Smooth muscle cell (in vitro differentiated cells): ENCODE data around the gene TOP2B. TPM values are rescaled to one million over a fixed set of nuclear protein-coding genes. Genes with fewer than 3 reads are reported as not detected.

Source experiments
- DNase-seq: peaks from one replicate; lab custom pipeline; 2025; ENCODE audit not compliant: unreplicated experiment; lab: John Stamatoyannopoulos, UW
- H2AFZ ChIP-seq: fragments of 200-600 bp; sonication (generic); 2 replicates; pipeline ENCODE4 v1.6.0; 2016; ENCODE audit warnings: antibody characterized with exemption, low read depth, mild to moderate bottlenecking
- H3F3A ChIP-seq: fragments of 200-600 bp; sonication (generic); 2 replicates; pipeline ENCODE4 v1.6.0; 2017; ENCODE audit warnings: antibody characterized with exemption, low read depth
- H3K27ac ChIP-seq: fragments of 200-600 bp; sonication (generic); 2 replicates; pipeline ENCODE4 v1.5.1; 2016; ENCODE audit warnings: low read depth, mild to moderate bottlenecking
- H3K27me3 ChIP-seq: fragments of 200-600 bp; sonication (generic); 2 replicates; pipeline ENCODE4 v1.6.1; 2016; ENCODE audit warnings: low read depth, mild to moderate bottlenecking
- H3K36me3 ChIP-seq: fragments of 200-600 bp; sonication (generic); 2 replicates; pipeline ENCODE4 v1.5.1; 2016; ENCODE audit warnings: low read depth
- H3K4me1 ChIP-seq: fragments of 200-600 bp; sonication (generic); 2 replicates; pipeline ENCODE4 v1.5.1; 2016; ENCODE audit warnings: low read depth
- H3K4me2 ChIP-seq: fragments of 200-600 bp; sonication (generic); 2 replicates; pipeline ENCODE4 v1.6.0; 2016; ENCODE audit warnings: mild to moderate bottlenecking
- H3K4me3 ChIP-seq: fragments of 200-600 bp; sonication (generic); 2 replicates; pipeline ENCODE4 v1.5.1; 2016; ENCODE audit warnings: mild to moderate bottlenecking
- H3K79me2 ChIP-seq: fragments of 200-600 bp; sonication (generic); 2 replicates; pipeline ENCODE4 v1.6.0; 2016; ENCODE audit warnings: low read depth, mild to moderate bottlenecking
- H3K9ac ChIP-seq: fragments of 200-600 bp; sonication (generic); 2 replicates; pipeline ENCODE4 v1.6.0; 2016; ENCODE audit warnings: low read depth
- H3K9me3 ChIP-seq: fragments of 200-600 bp; sonication (generic); replicated peaks from 2 replicates; pipeline ENCODE4 v1.5.1; 2016; ENCODE audit warnings: low read depth
- H4K20me1 ChIP-seq: fragments of 200-600 bp; sonication (generic); 2 replicates; pipeline ENCODE4 v1.6.0; 2016; ENCODE audit warnings: low read depth
- WGBS: methylation state at CpG from one replicate; pipeline ENCODE4 v1.1.7; 2016; ENCODE audit warnings: low lambda C conversion rate; 5-methylcytosine and 5-hydroxymethylcytosine counted together
- polyA plus RNA-seq: library from polyadenylated mRNA; unstranded; fragments of >200 nt; fragmentation: Nextera tagmentation; extraction: Ambion mirVana; gene quantifications from 2 replicates; pipeline ENCODE4 v1.2.1, GENCODE V29; 2016
- total RNA-seq: library from RNA; depleted of rRNA; stranded (reverse); fragments of >200 nt; gene quantifications from 2 replicates; pipeline ENCODE4 v1.2.3, GENCODE V29; 2014
- TF ChIP-seq, protein P1 (sequence below): fragments of 200-600 bp; sonication (generic); IDR thresholded peaks from 2 replicates; pipeline ENCODE4 v1.5.1; 2017; ENCODE audit warnings: borderline replicate concordance, mild to moderate bottlenecking, antibody characterized with exemption; ENCODE audit not compliant: insufficient read depth, poor library complexity, severe bottlenecking

The TOP2B gene
- total and polyA plus RNA-seq, 2 experiments from 2014 or later = 70.2 to 132 TPM

DNA sequence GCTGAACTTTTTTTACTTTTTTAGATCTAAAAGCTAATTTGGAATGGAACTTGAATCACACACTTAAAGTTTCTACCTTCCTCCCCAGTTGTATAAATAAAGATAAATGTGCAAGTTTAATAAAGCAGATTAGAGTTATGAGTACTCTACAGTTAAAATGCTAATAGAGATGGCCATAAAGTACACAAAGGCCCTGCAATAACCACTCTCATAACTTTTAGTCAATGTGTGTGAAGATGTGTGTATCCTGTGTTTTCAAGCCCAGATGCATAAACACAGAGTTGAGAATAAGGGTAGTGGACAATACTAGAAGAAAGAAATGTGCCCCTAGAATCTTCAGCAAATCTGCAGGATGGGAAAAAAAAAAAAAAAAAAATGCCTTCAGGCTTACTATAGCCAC is 45.3 kb downstream of the TOP2B start:
- no peak overlapping the region for H2AFZ ChIP-seq
- no peak overlapping the region for H3K9ac ChIP-seq
- TF ChIP-seq, protein P1, sequence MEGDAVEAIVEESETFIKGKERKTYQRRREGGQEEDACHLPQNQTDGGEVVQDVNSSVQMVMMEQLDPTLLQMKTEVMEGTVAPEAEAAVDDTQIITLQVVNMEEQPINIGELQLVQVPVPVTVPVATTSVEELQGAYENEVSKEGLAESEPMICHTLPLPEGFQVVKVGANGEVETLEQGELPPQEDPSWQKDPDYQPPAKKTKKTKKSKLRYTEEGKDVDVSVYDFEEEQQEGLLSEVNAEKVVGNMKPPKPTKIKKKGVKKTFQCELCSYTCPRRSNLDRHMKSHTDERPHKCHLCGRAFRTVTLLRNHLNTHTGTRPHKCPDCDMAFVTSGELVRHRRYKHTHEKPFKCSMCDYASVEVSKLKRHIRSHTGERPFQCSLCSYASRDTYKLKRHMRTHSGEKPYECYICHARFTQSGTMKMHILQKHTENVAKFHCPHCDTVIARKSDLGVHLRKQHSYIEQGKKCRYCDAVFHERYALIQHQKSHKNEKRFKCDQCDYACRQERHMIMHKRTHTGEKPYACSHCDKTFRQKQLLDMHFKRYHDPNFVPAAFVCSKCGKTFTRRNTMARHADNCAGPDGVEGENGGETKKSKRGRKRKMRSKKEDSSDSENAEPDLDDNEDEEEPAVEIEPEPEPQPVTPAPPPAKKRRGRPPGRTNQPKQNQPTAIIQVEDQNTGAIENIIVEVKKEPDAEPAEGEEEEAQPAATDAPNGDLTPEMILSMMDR = no peak
- H3K79me2 ChIP-seq = no peaks in the 10 kb centered on the region
- no peaks in the 10 kb centered on the region for H3K9me3 ChIP-seq
- H3K36me3 ChIP-seq = peaks cover 49% of the 10 kb centered on the region
- H3K4me3 ChIP-seq = no peak overlapping the region
- no peaks in the 10 kb centered on the region for H4K20me1 ChIP-seq
- no peak for DNase-seq
- H3K27ac ChIP-seq = no peak overlapping the region
- no peak overlapping the region for H3K4me2 ChIP-seq
- no peaks in the 10 kb centered on the region for H3F3A ChIP-seq
- H3K4me1 ChIP-seq = no peaks in the 10 kb centered on the region
- H3K27me3 ChIP-seq = no peaks in the 10 kb centered on the region

DNA sequence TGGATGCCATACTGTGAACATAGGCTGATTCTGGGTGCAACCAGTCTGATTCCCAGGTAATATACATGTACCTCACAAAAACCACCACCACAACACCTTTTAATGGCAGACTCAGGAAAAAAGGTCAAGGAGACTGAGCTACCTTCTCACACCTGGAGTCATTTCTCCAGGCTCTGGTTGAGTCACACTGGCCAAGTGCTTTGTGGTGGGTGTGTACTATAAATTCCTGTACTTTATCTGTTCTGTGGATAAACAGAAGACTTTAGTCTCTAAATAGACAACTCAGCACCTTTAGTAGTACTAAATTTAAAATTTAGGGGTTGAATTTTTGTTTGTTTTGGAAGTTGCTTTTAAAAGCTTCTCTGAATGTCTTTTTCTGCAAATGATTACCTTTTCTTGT is 46.7 kb downstream of the TOP2B start:
- H3K4me1 ChIP-seq = no peaks in the 10 kb centered on the region
- H3K36me3 ChIP-seq = peaks cover 47% of the 10 kb centered on the region
- H2AFZ ChIP-seq = no peak overlapping the region
- H3K9me3 ChIP-seq = no peaks in the 10 kb centered on the region
- H3K4me2 ChIP-seq = no peak overlapping the region
- no peak for DNase-seq
- H3K27me3 ChIP-seq = no peaks in the 10 kb centered on the region
- H4K20me1 ChIP-seq = peaks cover 5% of the 10 kb centered on the region
- no peaks in the 10 kb centered on the region for H3K79me2 ChIP-seq
- no peak overlapping the region for H3K4me3 ChIP-seq
- peaks cover 3% of the 10 kb centered on the region for H3F3A ChIP-seq
- H3K9ac ChIP-seq = no peak overlapping the region
- TF ChIP-seq, protein P1 = no peak
- no peak overlapping the region for H3K27ac ChIP-seq

DNA sequence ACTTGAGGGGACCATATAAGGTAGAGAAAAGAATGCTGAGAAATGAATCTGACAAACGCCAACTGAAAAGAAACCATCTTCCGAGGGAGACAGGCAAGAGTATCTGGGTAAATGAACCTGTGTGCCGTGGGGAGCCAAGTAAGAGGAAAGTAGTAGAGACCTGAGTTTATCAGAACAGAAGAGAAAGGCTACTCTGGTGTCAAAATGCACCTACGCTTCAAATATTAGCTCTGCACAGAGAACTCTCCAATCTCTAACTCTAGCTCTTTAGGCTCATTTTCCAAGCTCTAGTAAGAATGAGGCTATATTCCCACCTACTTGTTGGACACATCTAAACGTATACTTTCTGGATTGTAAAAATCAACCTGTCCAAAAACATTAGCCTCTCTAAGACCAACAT is 53.5 kb downstream of the TOP2B start:
- Histone ChIP-seq H2AFZ (no peak overlapping the region), H3K4me1 (no peaks in the 10 kb centered on the region), H3K9ac (no peak overlapping the region), H3K27me3 (no peaks in the 10 kb centered on the region), H3K27ac (no peak overlapping the region), H3F3A (peaks cover 9% of the 10 kb centered on the region), H4K20me1 (peaks cover 5% of the 10 kb centered on the region), H3K9me3 (no peaks in the 10 kb centered on the region), H3K36me3 (peaks cover 46% of the 10 kb centered on the region), H3K4me2 (no peak overlapping the region), H3K4me3 (no peak overlapping the region), H3K79me2 (no peaks in the 10 kb centered on the region)
- no peak for DNase-seq
- TF ChIP-seq, protein P1 = no peak
- 97% methylated on average over 5 of the region's 5 CpGs for WGBS

DNA sequence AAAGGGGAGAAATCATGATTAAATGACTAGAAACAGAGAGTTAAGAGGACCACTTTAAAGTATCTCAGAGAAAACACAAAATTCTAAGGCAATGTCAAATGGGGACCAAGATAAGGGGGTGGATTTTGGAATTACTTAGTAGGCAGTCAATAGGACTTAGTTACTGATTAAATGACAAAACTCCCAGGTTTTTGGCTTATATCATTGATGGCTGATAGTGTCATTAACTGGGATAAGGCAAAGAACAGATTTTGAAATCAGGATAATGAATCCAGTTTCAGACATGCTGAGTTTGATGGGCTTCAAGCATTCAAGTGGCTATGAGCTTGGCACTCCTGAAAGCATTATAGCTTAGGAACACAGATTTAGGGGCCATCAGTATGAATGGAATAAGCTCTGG is 53.9 kb downstream of the TOP2B start:
- H3K9ac ChIP-seq = no peak overlapping the region
- no peaks in the 10 kb centered on the region for H3K27me3 ChIP-seq
- H2AFZ ChIP-seq = no peak overlapping the region
- no peak for DNase-seq
- TF ChIP-seq, protein P1 = no peak
- no peaks in the 10 kb centered on the region for H3K9me3 ChIP-seq
- H4K20me1 ChIP-seq = peaks cover 5% of the 10 kb centered on the region
- H3F3A ChIP-seq = peaks cover 10% of the 10 kb centered on the region
- no peaks in the 10 kb centered on the region for H3K4me1 ChIP-seq
- no peaks in the 10 kb centered on the region for H3K79me2 ChIP-seq
- H3K4me2 ChIP-seq = no peak overlapping the region
- H3K36me3 ChIP-seq = peaks cover 45% of the 10 kb centered on the region
- no peak overlapping the region for H3K27ac ChIP-seq
- no peak overlapping the region for H3K4me3 ChIP-seq
